Measurements from ENCODE around the gene KMT5B. TPM values are rescaled to one million over a fixed set of nuclear protein-coding genes. Genes with fewer than 3 reads are reported as not detected.

Gene KMT5B
- total and polyA plus RNA-seq, 10 of the 15 experiments (the other 5 are each of a cell fraction or from before 2014, with no cell fraction given): 4.7 to 21.8 (median 18.0) TPM

- in situ Hi-C loops (cut with MboI): no loop called here
- Histone ChIP-seq H3K4me1 (ENCODE audit: control insufficient read depth, insufficient read depth, low read length) (no peaks in the 10 kb centered on the region), H3K4me3 (no peak overlapping the region), H3K27me3 (replicated peaks in 1 of 2; ENCODE audit: control insufficient read depth in 2 of 2, insufficient read depth in 2 of 2, low read length in 1 of 2) (no peaks in the 10 kb centered on the region; a peak in 1 of 4 replicates), H2AFZ (ENCODE audit: control insufficient read depth, low read depth, low read length) (no peak overlapping the region), H3K27ac (ENCODE audit: control insufficient read depth, insufficient read depth) (no peak overlapping the region), H3K36me3 (ENCODE audit: control insufficient read depth in 2 of 2, insufficient read depth in 2 of 2, low read length in 1 of 2) (no peaks in the 10 kb centered on the region), H4K20me1 (ENCODE audit: control insufficient read depth, insufficient read depth) (no peaks in the 10 kb centered on the region), H3K79me2 (ENCODE audit: control insufficient read depth, insufficient read depth, low read length) (no peaks in the 10 kb centered on the region), H3K9ac (ENCODE audit: control insufficient read depth, insufficient read depth, low read length) (no peak overlapping the region), H3K4me2 (ENCODE audit: control insufficient read depth, insufficient read depth) (no peak overlapping the region), H3K9me3 (replicated peaks; ENCODE audit: control insufficient read depth, insufficient read depth, low read length) (no peaks in the 10 kb centered on the region; the same call in 2 of the 3 replicates)
- TF ChIP-seq ZBED1 (IDR thresholded peaks at IDR 0.05; ENCODE audit: borderline replicate concordance): no peak
- no peak for TF ChIP-seq EZH2 (IDR thresholded peaks at IDR 0.05; ENCODE audit: borderline replicate concordance, control insufficient read depth, low read depth, low read length)
- no peak for TF ChIP-seq CHD1 (IDR thresholded peaks at IDR 0.05; ENCODE audit: low read depth, low read length)
- no peak for TF ChIP-seq PAX5 (IDR thresholded peaks at IDR 0.05; ENCODE audit: borderline replicate concordance, low read depth, low read length)
- no peak for TF ChIP-seq CUX1 (IDR thresholded peaks at IDR 0.05; ENCODE audit: insufficient replicate concordance, low read depth, low read length)
- TF ChIP-seq ATF3 (IDR thresholded peaks at IDR 0.05; ENCODE audit: borderline replicate concordance, extremely low read depth, low read depth, low read length): no peak
- TF ChIP-seq GABPA (IDR thresholded peaks at IDR 0.05; ENCODE audit: low read depth): no peak
- TF ChIP-seq SPI1 (IDR thresholded peaks at IDR 0.05; ENCODE audit: borderline replicate concordance, insufficient read depth, low read depth, low read length): no peak
- no peak for TF ChIP-seq MXI1 (IDR thresholded peaks at IDR 0.05; ENCODE audit: low read depth, low read length)
- TF ChIP-seq, protein P1, sequence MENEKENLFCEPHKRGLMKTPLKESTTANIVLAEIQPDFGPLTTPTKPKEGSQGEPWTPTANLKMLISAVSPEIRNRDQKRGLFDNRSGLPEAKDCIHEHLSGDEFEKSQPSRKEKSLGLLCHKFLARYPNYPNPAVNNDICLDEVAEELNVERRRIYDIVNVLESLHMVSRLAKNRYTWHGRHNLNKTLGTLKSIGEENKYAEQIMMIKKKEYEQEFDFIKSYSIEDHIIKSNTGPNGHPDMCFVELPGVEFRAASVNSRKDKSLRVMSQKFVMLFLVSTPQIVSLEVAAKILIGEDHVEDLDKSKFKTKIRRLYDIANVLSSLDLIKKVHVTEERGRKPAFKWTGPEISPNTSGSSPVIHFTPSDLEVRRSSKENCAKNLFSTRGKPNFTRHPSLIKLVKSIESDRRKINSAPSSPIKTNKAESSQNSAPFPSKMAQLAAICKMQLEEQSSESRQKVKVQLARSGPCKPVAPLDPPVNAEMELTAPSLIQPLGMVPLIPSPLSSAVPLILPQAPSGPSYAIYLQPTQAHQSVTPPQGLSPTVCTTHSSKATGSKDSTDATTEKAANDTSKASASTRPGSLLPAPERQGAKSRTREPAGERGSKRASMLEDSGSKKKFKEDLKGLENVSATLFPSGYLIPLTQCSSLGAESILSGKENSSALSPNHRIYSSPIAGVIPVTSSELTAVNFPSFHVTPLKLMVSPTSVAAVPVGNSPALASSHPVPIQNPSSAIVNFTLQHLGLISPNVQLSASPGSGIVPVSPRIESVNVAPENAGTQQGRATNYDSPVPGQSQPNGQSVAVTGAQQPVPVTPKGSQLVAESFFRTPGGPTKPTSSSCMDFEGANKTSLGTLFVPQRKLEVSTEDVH (IDR thresholded peaks at IDR 0.05; ENCODE audit: low read depth, partially characterized antibody): no peak
- TF ChIP-seq SP1 (IDR thresholded peaks at IDR 0.05; ENCODE audit: low read depth, low read length): no peak
- no peak for TF ChIP-seq REST (IDR thresholded peaks at IDR 0.05; ENCODE audit: low read depth, low read length)
- POLR2A ChIA-PET: no interaction called here
- SMC1A ChIA-PET (ENCODE audit: uncharacterized antibody, unreplicated experiment): interaction anchor here (0.8 to 1.3 kb wide), 2 partner anchors 9 to 128 kb away, joined by 3 to 5 read pairs; no protein-coding TSS in a partner anchor
- FAIRE-seq (no peak), ATAC-seq (no peak), DNase-seq (ENCODE audit: low read depth, low spot score) (no peak)
- CTCF ChIA-PET: interaction anchor here (0.6 to 0.8 kb wide), 2 partner anchors 33 to 57 kb away, joined by 3 read pairs; no protein-coding TSS in a partner anchor
- intact Hi-C loops (cut with micrococcal nuclease; ENCODE audit: unreplicated experiment): no loop called here
- RAD21 ChIA-PET (ENCODE audit: unreplicated experiment): no interaction called here
- WGBS (ENCODE audit: insufficient coverage, insufficient replicate concordance, low lambda C conversion rate, missing lambda C conversion rate): 59% methylated on average over 2 of the region's 2 CpGs
- BruUV-seq (replicated peaks): no TSS peak
Measured at GRCh38 chr11:68242616-68243015, 29.5 kb upstream of the KMT5B start.
